ENCODE results near the gene CD24.

Gene CD24

GRCh38 chr6:106925948-106926347, 48.6 kb downstream of the CD24 start:
- H3K4me1 ChIP-seq = no peaks in the 10 kb centered on the region
- H3K9me3 ChIP-seq (replicated peaks in 1 of 11) = no peaks in the 10 kb centered on the region
- no peak overlapping the region for H3K4me3 ChIP-seq
- no peak for TF ChIP-seq Cebpa-rat (IDR thresholded peaks at IDR 0.05)
- no peaks in the 10 kb centered on the region for H3K36me3 ChIP-seq
- H3K27me3 ChIP-seq = no peaks in the 10 kb centered on the region
- no peak overlapping the region for H3K4me2 ChIP-seq
- no peak overlapping the region for H3K27ac ChIP-seq
- H3K9ac ChIP-seq = no peak overlapping the region
- no peaks in the 10 kb centered on the region for H4K20me1 ChIP-seq

- no peaks in the 10 kb centered on the region for H3K27me3 ChIP-seq
- no peaks in the 10 kb centered on the region for H3K9me3 ChIP-seq (replicated peaks in 1 of 11)
- H3K4me1 ChIP-seq = no peaks in the 10 kb centered on the region
- no peak overlapping the region for H3K4me2 ChIP-seq
- no peaks in the 10 kb centered on the region for H3K36me3 ChIP-seq
- no peak overlapping the region for H3K4me3 ChIP-seq
- no peaks in the 10 kb centered on the region for H4K20me1 ChIP-seq
- H3K9ac ChIP-seq = no peak overlapping the region
- H3K27ac ChIP-seq = no peak overlapping the region
- TF ChIP-seq Cebpa-rat (IDR thresholded peaks at IDR 0.05) = no peak
Measured at GRCh38 chr6:106924694-106925523, 49.6 kb downstream of the CD24 start.

- no peak for TF ChIP-seq Cebpa-rat (IDR thresholded peaks at IDR 0.05)
- Histone ChIP-seq H3K4me2 (no peak overlapping the region), H3K4me1 (no peaks in the 10 kb centered on the region), H3K9me3 (replicated peaks in 1 of 11) (no peaks in the 10 kb centered on the region), H4K20me1 (no peaks in the 10 kb centered on the region), H3K27ac (no peak overlapping the region), H3K27me3 (no peaks in the 10 kb centered on the region), H3K9ac (no peak overlapping the region), H3K4me3 (no peak overlapping the region), H3K36me3 (no peaks in the 10 kb centered on the region)
Measured at GRCh38 chr6:106922626-106923025, 51.9 kb downstream of the CD24 start.

Data from BLaER1 treated with 17β-estradiol and CSF1 and Interleukin-3, amounts not matched to agents 10 nM and 100 nM (cell line).